Naive thymus-derived CD4-positive, alpha-beta T cell (primary cell): ENCODE data around the gene LIPE. TPM values are rescaled to one million over a fixed set of nuclear protein-coding genes. Genes with fewer than 3 reads are reported as not detected.
"Not testable (repeated sequence)": the region's sequence is repeated elsewhere in the genome, so short reads cannot be mapped to it uniquely, and the experiment has no call there.

Experiments
- ATAC-seq: fragments of 150-1000 bp; cut with Tn5 transposase; 2 replicates; pipeline ENCODE4 v1.10.0; 2021; ENCODE audit warnings: mild to moderate bottlenecking, moderate library complexity
- CTCF ChIA-PET: fragments of 350-600 bp; sonication (Branson Sonifier 250); formaldehyde crosslinking; loops from one replicate; lab custom pipeline; 2021; ENCODE audit warnings: antibody characterized with exemption; lab: Charles Lee
- POLR2A ChIA-PET: fragments of 350-600 bp; sonication (Branson Sonifier 250); formaldehyde crosslinking; loops from one replicate; lab custom pipeline; 2021; ENCODE audit warnings: antibody characterized with exemption, inconsistent platforms; lab: Charles Lee
- DNase-seq, 9 donors: peaks; one replicate each; pipeline versions ENCODE4 v3.0.0 to v3.0.0-alpha.2; 2020 to 2022; ENCODE audit warnings: mixed read lengths in 1 of 9
- H3K27ac ChIP-seq: one replicate; pipeline ENCODE4 v1.7.0; 2013; ENCODE audit warnings: mild to moderate bottlenecking, low read depth, low read length, moderate library complexity
- H3K27me3 ChIP-seq, 2 donors: one replicate each; pipeline ENCODE4 v1.7.0; 2013; ENCODE audit warnings: low read length in 2 of 2, mild to moderate bottlenecking in 2 of 2, moderate library complexity in 2 of 2; ENCODE audit not compliant: control insufficient read depth in 2 of 2, insufficient read depth in 2 of 2
- H3K36me3 ChIP-seq, 3 experiments: 1 replicate in 2 of 3; 2 replicates in 1 of 3; pipeline ENCODE4 v1.7.0; 2013; ENCODE audit warnings: low read length in 3 of 3, mild to moderate bottlenecking in 3 of 3, moderate library complexity in 1 of 3; ENCODE audit not compliant: insufficient read depth in 3 of 3, control insufficient read depth in 2 of 3
- H3K4me1 ChIP-seq, 2 donors: one replicate each; pipeline ENCODE4 v1.7.0; 2013; ENCODE audit warnings: low read length in 2 of 2, mild to moderate bottlenecking in 2 of 2, moderate library complexity in 1 of 2; ENCODE audit not compliant: control insufficient read depth in 2 of 2, insufficient read depth in 2 of 2
- H3K4me3 ChIP-seq: 2 replicates; pipeline ENCODE4 v1.7.0; 2013; ENCODE audit warnings: mild to moderate bottlenecking, low read length
- H3K9me3 ChIP-seq, 3 experiments: 1 replicate in 2 of 3; 2 replicates in 1 of 3; pipeline ENCODE4 v1.7.0; 2013; ENCODE audit warnings: low read length in 3 of 3; ENCODE audit not compliant: control insufficient read depth in 2 of 3
- H3K27ac Mint-ChIP-seq, 9 donors: one replicate each; pipeline ENCODE4 v1.8.0; 2020 to 2022; ENCODE audit warnings: mixed read lengths in 9 of 9, mild to moderate bottlenecking in 8 of 9, moderate library complexity in 5 of 9, inconsistent platforms in 2 of 9
- H3K27me3 Mint-ChIP-seq, 5 donors: one replicate each; pipeline ENCODE4 v1.8.0; 2021 to 2022; ENCODE audit warnings: mixed read lengths in 5 of 5, mild to moderate bottlenecking in 1 of 5
- H3K36me3 Mint-ChIP-seq, 5 donors: one replicate each; pipeline ENCODE4 v1.8.0; 2020 to 2022; ENCODE audit warnings: mixed read lengths in 5 of 5, mild to moderate bottlenecking in 3 of 5, inconsistent platforms in 1 of 5
- H3K4me1 Mint-ChIP-seq, 7 donors: one replicate each; pipeline ENCODE4 v1.8.0; 2020 to 2022; ENCODE audit warnings: mixed read lengths in 7 of 7, mild to moderate bottlenecking in 3 of 7, inconsistent platforms in 1 of 7
- H3K4me3 Mint-ChIP-seq, 10 donors: one replicate each; pipeline ENCODE4 v1.8.0; 2020 to 2022; ENCODE audit warnings: mild to moderate bottlenecking in 10 of 10, mixed read lengths in 10 of 10, moderate library complexity in 6 of 10, inconsistent platforms in 2 of 10
- H3K9me3 Mint-ChIP-seq, 11 donors: one replicate each; pipeline ENCODE4 v1.8.0; 2020 to 2022; ENCODE audit warnings: mixed read lengths in 11 of 11, mild to moderate bottlenecking in 4 of 11, inconsistent platforms in 1 of 11, moderate library complexity in 1 of 11
- intact Hi-C, 2 donors: fragments of 100-400 bp; cut with micrococcal nuclease; formaldehyde crosslinking; loops; one replicate each; pipeline ENCODE4 v1.15.1; 2023
- polyA plus RNA-seq, 2 donors: library from polyadenylated mRNA; unstranded; fragments of 300-500 nt; fragmentation: Illumina TruSeq; gene quantifications; one replicate each; pipeline ENCODE4 v1.2.3, GENCODE V29; 2021
- total RNA-seq, 6 experiments: library from RNA in 5 of 6; stranded (reverse) in 5 of 6; gene quantifications; 1 replicate in 5 of 6; 2 replicates in 1 of 6; pipeline ENCODE4 v1.2.3 and lab custom pipeline; 2021 to 2026

LIPE gene
- total and polyA plus RNA-seq, 7 experiments from 2014 or later = 7.0 to 35.4 (median 20.0) TPM

GRCh38 chr19:42448306-42448705 is 21.1 kb upstream of the LIPE start:
- ChIA-PET CTCF (interaction anchor here (0.5 to 9.0 kb wide), 3 partner anchors 7 to 159 kb away, joined by 3 to 152 read pairs (median 30); partner anchors contain the start of gene CEACAM1), POLR2A (interaction anchor here (3.9 kb wide), 1 partner anchor 80 kb away, joined by 18 read pairs; the partner anchor contains the start of gene CEACAM1)
- DNase-seq, H3K4me3 Mint-ChIP-seq, H3K27ac ChIP-seq, H3K9me3 Mint-ChIP-seq, H3K27me3 ChIP-seq, H3K9me3 ChIP-seq, intact Hi-C loops, H3K4me3 ChIP-seq, H3K36me3 Mint-ChIP-seq, H3K27me3 Mint-ChIP-seq, H3K27ac Mint-ChIP-seq, ATAC-seq, H3K36me3 ChIP-seq: not testable (repeated sequence)
- H3K4me1 ChIP-seq = peaks cover 9 to 13% of the 10 kb centered on the region in 2 donors
- H3K4me1 Mint-ChIP-seq = peaks cover 0 to 10% (median 7%) of the 10 kb centered on the region in 7 donors

- ChIA-PET CTCF (interaction anchor here (1.2 to 1.4 kb wide), 2 partner anchors 9 to 82 kb away, joined by 3 read pairs; partner anchors contain the start of gene CEACAM1), POLR2A (no interaction called here)
- H3K4me1 ChIP-seq = peaks cover 14 to 21% of the 10 kb centered on the region in 2 donors
- no peak overlapping the region for H3K4me3 ChIP-seq
- Mint-ChIP-seq H3K27ac (no peak overlapping the region), H3K9me3 (no peaks in the 10 kb centered on the region), H3K36me3 (no peaks in the 10 kb centered on the region), H3K27me3 (peaks cover 0 to 4% (median 0%) of the 10 kb centered on the region in 5 donors), H3K4me1 (peaks cover 7 to 20% (median 11%) of the 10 kb centered on the region in 7 donors), H3K4me3 (no peak overlapping the region)
- intact Hi-C loops = no loop called here
- no peaks in the 10 kb centered on the region for H3K9me3 ChIP-seq
- ATAC-seq (no peak), DNase-seq (no peak)
- H3K27ac ChIP-seq = no peak overlapping the region
- H3K27me3 ChIP-seq = no peaks in the 10 kb centered on the region
- no peaks in the 10 kb centered on the region for H3K36me3 ChIP-seq
Measured at GRCh38 chr19:42445948-42446347, 18.8 kb upstream of the LIPE start.

- POLR2A ChIA-PET = no interaction called here
- Mint-ChIP-seq H3K4me1 (peaks cover 15 to 28% (median 26%) of the 10 kb centered on the region in 7 donors), H3K9me3 (no peaks in the 10 kb centered on the region), H3K36me3 (no peaks in the 10 kb centered on the region), H3K27me3 (peaks cover 0 to 4% (median 0%) of the 10 kb centered on the region in 5 donors), H3K27ac (peak overlapping the region in 3 of 9 donors; percentile 29 to 79 (median 71)), H3K4me3 (no peak overlapping the region)
- H3K9me3 ChIP-seq = no peaks in the 10 kb centered on the region
- intact Hi-C loops = loop anchor here in 1 of 2 donors (5.0 kb wide), 1 partner anchor 337 kb away; no protein-coding TSS in a partner anchor
- H3K36me3 ChIP-seq = no peaks in the 10 kb centered on the region
- H3K4me3 ChIP-seq = no peak overlapping the region
- no peaks in the 10 kb centered on the region for H3K27me3 ChIP-seq
- DNase-seq = no peak
- H3K27ac ChIP-seq = no peak overlapping the region
- CTCF ChIA-PET = no interaction called here
- H3K4me1 ChIP-seq = peaks cover 13 to 16% of the 10 kb centered on the region in 2 donors
- no peak for ATAC-seq
Measured at GRCh38 chr19:42443944-42444398, 16.8 kb upstream of the LIPE start.

- Histone ChIP-seq H3K36me3 (no peaks in the 10 kb centered on the region), H3K4me3 (no peak within 1 kb of the TSS), H3K27ac (no peak within 1 kb of the TSS), H3K4me1 (peaks cover 13 to 16% of the 10 kb centered on the region in 2 donors), H3K9me3 (no peaks in the 10 kb centered on the region), H3K27me3 (no peaks in the 10 kb centered on the region)
- Mint-ChIP-seq H3K4me3 (peak within 1 kb of the TSS in 1 of 10 donors; percentile 31), H3K27ac (peak within 1 kb of the TSS in 2 of 9 donors; percentile 73 to 79), H3K27me3 (peaks cover 0 to 4% (median 0%) of the 10 kb centered on the region in 5 donors), H3K36me3 (no peaks in the 10 kb centered on the region), H3K4me1 (peaks cover 20 to 34% (median 31%) of the 10 kb centered on the region in 7 donors), H3K9me3 (no peaks in the 10 kb centered on the region)
- no peak for ATAC-seq
- intact Hi-C loops = loop anchor here in 1 of 2 donors (5.0 kb wide), 1 partner anchor 336 kb away; no protein-coding TSS in a partner anchor
- DNase-seq = no peak
- ChIA-PET POLR2A (interaction anchor here (1.3 kb wide), 1 partner anchor 19 kb away, joined by 3 read pairs; no protein-coding TSS in a partner anchor), CTCF (interaction anchor here (1.2 to 1.4 kb wide), 2 partner anchors 10 to 43 kb away, joined by 3 to 5 read pairs; no protein-coding TSS in a partner anchor)
Measured at GRCh38 chr19:42442833-42443232, 15.6 kb upstream of the LIPE start, which contains the start of gene CXCL17. Gene CXCL17, minus strand, starts transcription at chr19:42442946. Its CDS starts 114 bp downstream, at chr19:42442832.

DNA sequence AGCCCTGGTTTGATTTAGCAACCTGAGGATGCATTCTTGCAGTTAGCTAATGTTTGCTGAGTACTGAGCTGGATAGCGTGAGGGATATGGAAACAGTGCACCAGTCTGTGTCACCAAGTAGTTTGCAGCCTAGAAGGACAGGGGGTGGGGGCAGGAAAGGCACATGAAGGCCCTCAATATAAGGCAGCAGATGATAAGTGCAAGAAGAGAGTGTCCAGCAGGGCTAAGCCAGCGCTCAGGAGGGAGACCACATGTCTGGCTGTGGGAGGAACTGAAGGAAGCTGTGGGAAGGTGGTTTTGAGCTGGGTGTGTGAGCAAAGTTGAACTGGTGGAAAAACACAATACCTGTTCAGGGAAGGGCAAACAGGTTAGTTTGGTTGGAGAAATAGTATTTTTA is 13.9 kb upstream of the LIPE start:
- Histone ChIP-seq H3K27ac (no peak overlapping the region), H3K9me3 (no peaks in the 10 kb centered on the region), H3K27me3 (no peaks in the 10 kb centered on the region), H3K36me3 (no peaks in the 10 kb centered on the region), H3K4me3 (no peak overlapping the region), H3K4me1 (peaks cover 13 to 16% of the 10 kb centered on the region in 2 donors)
- Mint-ChIP-seq H3K4me3 (peak overlapping the region in 8 of 10 donors; percentile 4 to 69 (median 43)), H3K27me3 (peaks cover 0 to 6% (median 0%) of the 10 kb centered on the region in 5 donors), H3K9me3 (no peaks in the 10 kb centered on the region), H3K4me1 (peaks cover 20 to 34% (median 31%) of the 10 kb centered on the region in 7 donors), H3K36me3 (no peaks in the 10 kb centered on the region), H3K27ac (peak overlapping the region; percentile 2 to 82 (median 40))
- POLR2A ChIA-PET = interaction anchor here (1.1 to 1.2 kb wide), 2 partner anchors 18 to 81 kb away, joined by 3 to 4 read pairs; no protein-coding TSS in a partner anchor
- intact Hi-C loops = loop anchor here (2.0 to 5.0 kb wide), 2 partner anchors 54 to 334 kb away; no protein-coding TSS in a partner anchor
- ATAC-seq = peak; percentile 3
- CTCF ChIA-PET = interaction anchor here (0.7 to 2.9 kb wide), 15 partner anchors 9 to 318 kb away, joined by 3 to 30 read pairs (median 4); partner anchors contain the start of genes CEACAM1 and POU2F2
- DNase-seq = no peak

- Histone ChIP-seq H3K4me1 (peaks cover 13 to 16% of the 10 kb centered on the region in 2 donors), H3K27ac (no peak overlapping the region), H3K9me3 (no peaks in the 10 kb centered on the region), H3K4me3 (no peak overlapping the region), H3K27me3 (no peaks in the 10 kb centered on the region), H3K36me3 (no peaks in the 10 kb centered on the region)
- Mint-ChIP-seq H3K27me3 (peaks cover 0 to 7% (median 0%) of the 10 kb centered on the region in 5 donors), H3K36me3 (no peaks in the 10 kb centered on the region), H3K4me3 (peak overlapping the region in 7 of 10 donors; percentile 24 to 69 (median 47)), H3K27ac (peak overlapping the region in 8 of 9 donors; percentile 2 to 53 (median 25)), H3K4me1 (peaks cover 20 to 34% (median 31%) of the 10 kb centered on the region in 7 donors), H3K9me3 (no peaks in the 10 kb centered on the region)
- ChIA-PET CTCF (interaction anchor here (1.1 to 2.9 kb wide), 12 partner anchors 10 to 317 kb away, joined by 3 to 30 read pairs (median 5); partner anchors contain the start of genes CEACAM1 and POU2F2), POLR2A (interaction anchor here (1.1 to 1.2 kb wide), 2 partner anchors 17 to 82 kb away, joined by 3 to 4 read pairs; no protein-coding TSS in a partner anchor)
- ATAC-seq (peak; percentile 75), DNase-seq (peak; percentile 51 to 84 (median 76))
- intact Hi-C loops = loop anchor here (1.0 to 5.0 kb wide), 6 partner anchors 10 to 333 kb away; no protein-coding TSS in a partner anchor
Measured at GRCh38 chr19:42440357-42441048, 13.3 kb upstream of the LIPE start.
